Measurements from ENCODE around the gene CAMTA1.

The CAMTA1 gene

DNA sequence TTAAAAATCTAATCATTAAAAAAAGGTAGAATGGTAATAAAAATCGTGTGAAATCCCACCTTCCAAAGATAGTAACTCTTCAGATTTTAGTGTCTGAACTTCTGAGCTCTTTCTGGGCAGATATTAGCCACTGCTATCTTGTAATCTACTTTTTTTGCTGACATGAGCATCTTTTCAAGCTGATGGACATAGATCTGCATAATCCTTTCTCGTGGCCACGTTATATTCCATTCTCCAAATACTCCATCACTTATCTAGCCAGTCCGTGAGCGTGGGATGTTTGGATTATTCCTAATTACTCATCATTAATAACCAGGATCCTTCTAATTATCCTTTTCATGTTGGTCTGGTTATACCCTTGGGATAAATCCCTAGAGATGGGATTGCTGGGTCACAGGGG is 731.7 kb downstream of the CAMTA1 start:
- DNase-seq = no peak

- DNase-seq = no peak
Measured at GRCh38 chr1:7517611-7518330, 732.5 kb downstream of the CAMTA1 start.

DNA sequence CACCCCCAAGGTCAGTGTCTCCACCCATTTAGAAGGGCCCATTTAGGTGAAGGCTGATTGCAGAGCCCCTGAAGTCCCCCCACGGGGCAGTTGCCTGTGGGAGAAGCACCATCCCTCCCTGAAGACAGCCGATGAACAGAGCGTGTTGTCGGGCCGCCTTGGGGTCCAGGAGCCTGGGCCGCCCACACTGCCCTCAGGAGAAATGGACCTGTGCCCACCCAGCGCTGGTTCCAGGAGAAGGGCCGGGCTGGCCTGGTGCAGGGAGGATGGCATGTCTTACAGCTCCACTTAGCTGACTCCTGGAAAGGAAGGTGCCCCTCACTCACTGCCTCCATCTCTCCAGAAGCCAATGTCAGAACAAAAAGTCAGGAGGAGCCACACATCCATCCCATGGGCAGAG is 733.2 kb downstream of the CAMTA1 start:
- DNase-seq = no peak

- DNase-seq = no peak
Measured at GRCh38 chr1:7519181-7519860, 734.1 kb downstream of the CAMTA1 start.

GRCh38 chr1:7519861-7520395 is 734.7 kb downstream of the CAMTA1 start:
- DNase-seq = no peak

DNA sequence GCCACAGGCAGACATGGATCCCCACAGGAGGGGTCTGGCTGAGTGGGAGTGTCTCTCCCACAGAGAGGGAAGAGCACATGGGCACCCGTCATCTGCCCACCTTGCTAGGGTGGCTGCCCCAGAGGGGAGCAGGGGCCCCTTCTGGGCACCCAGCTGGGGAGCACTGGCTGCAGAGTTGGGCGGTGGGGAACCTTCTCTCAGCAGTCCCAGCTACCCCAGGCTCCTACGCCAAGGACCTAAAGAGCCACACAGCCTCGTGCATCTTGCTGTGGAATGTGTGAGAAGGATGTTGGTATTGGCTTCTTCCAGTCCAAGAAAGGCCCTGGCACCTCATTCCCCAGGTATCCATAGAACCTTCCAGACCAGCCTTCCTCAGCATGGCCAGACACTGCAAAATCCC is 735.2 kb downstream of the CAMTA1 start:
- DNase-seq = no peak

DNA sequence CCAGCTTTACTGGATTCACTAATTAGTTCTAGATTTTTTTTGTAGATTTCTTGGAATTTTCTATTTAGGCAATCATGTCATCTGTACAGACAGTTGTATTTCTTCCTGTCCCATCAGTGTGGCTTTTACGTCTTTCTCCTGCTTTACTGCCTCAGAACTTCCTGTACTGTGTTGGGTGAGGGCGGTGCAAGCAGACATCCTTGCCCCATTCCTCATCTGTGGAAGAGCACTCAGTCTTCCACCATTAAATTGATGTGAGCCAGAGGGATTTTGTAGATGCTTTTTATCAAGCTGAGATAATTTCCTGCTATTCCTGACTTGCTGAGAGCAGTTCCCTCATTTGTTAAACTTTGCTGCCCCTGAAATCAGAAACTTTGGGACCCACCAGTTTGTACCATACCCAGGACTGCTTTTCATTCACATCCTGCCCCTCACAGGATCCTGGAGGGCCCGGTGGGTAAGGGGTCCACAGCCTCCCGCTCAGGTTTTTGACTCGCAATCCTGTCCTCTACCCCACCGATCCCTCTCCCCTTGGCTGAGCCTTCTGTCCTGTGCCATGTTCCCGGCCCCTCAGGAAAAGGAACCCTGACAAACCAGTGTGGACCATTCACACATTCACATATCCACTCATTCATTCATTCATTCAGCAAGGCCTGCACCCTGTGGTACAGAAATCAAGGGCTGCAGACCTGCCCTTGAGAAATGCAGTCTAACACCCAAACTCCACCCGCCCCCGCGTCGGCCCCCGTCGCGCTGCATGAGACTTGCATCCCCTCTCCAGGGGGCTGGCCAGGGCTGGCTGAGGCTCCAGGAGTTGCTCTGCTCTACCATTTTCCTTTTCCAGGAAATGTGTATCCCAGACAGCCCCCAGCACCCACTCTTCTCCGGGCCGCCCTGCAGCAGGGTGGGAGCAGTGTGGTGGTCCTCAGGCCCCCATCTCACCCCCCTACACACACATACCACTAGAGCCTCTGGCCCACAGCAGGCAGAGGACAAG is 739.4 kb downstream of the CAMTA1 start:
- DNase-seq = no peak

GRCh38 chr1:7525338-7526063 is 740.2 kb downstream of the CAMTA1 start:
- DNase-seq = no peak

- DNase-seq = no peak
Measured at GRCh38 chr1:7526196-7526866, 741.1 kb downstream of the CAMTA1 start.

DNA sequence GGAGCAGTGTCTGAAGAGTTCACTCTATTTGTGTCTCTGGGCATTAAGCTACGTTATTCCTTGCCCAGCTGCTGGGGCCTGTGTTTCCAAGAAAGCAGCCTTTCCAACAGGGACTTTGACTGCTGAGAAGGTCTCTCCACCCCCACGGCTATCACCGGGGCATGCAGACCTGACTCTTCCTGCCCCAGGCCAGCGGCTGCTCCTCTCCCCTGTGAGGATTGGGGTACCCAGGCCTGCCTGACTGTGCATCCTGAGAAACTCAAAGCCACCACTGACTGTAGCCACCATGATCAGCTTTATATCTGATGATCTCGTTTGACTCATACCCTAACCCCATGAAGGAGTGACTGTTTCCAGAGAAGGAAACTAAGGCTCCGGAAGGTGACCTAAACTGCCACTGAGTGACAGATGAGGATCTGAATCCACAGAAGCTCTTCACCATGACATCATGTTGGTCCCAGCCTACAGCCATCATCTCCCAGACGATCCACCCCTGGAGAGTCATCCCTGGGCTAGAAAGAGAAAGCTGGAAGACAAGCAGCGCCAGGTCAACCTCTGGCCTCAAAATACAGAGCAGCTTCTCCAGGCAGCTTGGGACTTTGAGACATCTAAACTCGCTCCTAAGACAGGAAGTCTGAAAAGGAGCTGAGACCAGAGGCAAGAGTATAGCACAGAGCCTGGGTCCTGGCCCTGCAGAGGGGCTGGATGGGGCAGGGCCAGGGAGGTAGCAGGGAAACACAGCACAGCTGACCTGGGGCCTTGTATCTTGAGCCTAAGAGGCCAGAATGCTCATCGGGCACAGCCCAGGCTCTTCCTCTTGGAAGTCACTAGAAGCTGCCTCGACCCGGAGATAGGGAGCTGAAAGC is 741.8 kb downstream of the CAMTA1 start:
- no peak for DNase-seq

- no peak for DNase-seq
Measured at GRCh38 chr1:7527733-7528045, 742.4 kb downstream of the CAMTA1 start.

DNA sequence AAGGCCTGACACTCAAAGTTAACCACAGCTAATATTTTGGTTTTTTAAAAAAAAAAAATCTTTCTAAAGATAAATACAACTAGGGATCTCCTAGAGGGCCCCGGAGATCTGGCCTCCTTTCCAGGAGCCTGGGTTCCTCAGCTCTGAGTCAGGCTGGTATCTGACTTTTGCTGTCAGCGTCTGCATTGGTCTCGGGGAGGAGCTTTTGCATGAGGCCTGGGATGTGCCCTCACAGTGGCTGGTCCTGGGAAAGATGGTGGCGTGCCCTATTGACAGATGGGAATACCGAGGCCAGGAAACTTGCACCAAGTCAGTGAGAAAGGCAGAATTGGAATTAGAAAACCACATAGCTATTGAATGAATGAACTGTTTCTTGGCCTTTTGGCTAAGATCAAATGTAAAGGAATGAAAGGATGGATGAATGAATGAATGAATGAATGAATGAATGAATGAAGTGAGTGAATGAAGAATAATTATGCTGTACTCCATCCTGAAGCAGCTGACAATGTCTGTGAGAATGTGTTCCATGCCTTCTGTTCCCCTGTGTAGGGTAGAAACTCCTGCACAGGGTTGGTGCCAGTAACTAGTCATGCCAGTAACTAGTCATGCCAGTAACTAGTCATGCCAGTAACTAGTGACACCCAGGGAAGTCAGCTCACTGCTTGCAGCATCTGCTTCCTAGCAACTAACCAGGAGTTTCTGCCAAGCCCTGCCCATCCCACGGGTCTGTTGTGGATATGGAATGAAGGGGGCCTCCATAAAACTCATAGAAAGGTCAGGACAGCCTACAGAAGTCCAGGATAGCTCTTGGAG is 743.3 kb downstream of the CAMTA1 start:
- DNase-seq = no peak

DNA sequence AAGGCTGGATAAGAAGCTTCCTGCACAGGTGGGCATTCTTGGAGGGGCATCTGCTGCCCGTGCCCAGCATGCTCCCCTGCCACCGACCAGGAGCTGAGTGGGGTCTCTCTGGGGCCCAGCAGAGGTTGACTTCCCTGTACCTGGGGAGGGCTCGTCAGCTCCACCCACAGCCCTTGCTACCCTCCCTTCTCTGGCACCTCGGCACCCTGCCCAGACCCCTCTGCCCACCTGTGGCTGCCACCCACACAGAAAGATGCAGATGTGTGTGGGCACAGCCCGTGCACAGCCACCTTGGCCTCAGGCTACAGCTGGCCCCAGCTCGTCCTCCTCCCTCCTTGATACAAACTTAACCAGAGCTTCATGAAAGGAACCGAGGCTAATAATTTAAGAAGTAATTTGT is 744.7 kb downstream of the CAMTA1 start:
- DNase-seq = no peak

- no peak for DNase-seq
Measured at GRCh38 chr1:7531562-7532340, 746.5 kb downstream of the CAMTA1 start.

GRCh38 chr1:7533006-7533405 is 747.8 kb downstream of the CAMTA1 start:
- DNase-seq = no peak

DNA sequence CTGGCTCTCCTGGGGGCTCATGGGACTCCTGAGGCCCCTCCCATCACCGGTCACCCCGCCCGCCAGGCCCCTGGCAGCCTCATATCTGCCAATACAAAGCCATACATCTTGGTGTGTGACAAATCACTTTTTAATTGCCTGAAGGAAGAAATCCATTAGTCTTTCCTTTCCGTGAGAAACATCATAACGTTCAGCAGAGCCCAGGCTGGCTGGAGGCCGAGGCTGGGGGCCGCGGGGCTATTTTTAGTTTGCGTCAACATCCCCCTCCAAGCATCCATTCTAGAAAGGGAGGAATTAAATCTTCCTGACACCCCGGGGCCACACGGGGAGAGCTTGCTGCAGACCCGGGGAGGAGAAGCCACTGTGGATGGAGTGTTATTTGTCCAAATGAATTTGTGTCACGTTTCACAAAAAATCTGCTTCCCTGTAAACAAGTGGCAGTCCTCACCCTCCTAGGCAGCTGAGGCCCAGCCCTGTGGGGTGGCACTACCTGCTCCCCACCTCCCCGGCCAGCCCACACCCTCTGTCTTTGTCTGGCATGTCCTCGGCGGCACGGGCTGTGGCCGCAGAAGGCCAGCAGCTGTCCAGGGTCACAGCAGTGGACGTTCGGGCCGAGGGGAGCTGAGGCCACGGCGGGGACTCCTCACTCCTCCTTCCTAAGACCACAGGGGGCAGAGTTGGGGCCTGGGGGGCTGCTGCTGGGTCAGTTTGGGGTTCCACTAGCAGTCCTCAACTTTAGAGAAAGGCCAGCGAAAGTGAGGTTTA is 749.0 kb downstream of the CAMTA1 start:
- DNase-seq = no peak

GRCh38 chr1:7535016-7535415 is 749.8 kb downstream of the CAMTA1 start:
- no peak for DNase-seq

Measured in MV-4-11 (cell line).